ENCODE data around the gene RNASE4.
"Not testable (repeated sequence)": the region's sequence is repeated elsewhere in the genome, so short reads cannot be mapped to it uniquely, and the experiment has no call there.

Gene RNASE4

DNA sequence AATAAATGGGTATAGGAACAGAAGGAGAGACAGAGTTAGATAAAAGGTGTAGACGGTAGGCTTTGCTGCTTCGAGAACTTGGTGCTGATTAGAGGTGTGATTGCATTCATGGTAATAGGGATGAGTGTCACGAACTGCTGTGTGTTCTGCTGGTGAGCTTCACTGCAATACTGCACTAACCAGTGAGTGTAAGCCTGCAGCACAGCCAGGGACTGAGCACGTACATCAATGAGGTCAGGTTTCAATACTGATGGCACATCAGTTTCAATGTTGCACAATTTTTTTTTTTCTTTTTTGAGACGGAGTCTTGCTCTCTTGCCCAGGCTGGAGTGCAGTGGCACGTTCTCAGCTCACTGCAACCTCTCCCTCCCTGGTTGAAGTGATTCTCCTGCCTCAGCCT, 36.4 kb downstream of the RNASE4 start:
- H3K27ac ChIP-seq, result no peak overlapping the region
- TF ChIP-seq, protein P1, sequence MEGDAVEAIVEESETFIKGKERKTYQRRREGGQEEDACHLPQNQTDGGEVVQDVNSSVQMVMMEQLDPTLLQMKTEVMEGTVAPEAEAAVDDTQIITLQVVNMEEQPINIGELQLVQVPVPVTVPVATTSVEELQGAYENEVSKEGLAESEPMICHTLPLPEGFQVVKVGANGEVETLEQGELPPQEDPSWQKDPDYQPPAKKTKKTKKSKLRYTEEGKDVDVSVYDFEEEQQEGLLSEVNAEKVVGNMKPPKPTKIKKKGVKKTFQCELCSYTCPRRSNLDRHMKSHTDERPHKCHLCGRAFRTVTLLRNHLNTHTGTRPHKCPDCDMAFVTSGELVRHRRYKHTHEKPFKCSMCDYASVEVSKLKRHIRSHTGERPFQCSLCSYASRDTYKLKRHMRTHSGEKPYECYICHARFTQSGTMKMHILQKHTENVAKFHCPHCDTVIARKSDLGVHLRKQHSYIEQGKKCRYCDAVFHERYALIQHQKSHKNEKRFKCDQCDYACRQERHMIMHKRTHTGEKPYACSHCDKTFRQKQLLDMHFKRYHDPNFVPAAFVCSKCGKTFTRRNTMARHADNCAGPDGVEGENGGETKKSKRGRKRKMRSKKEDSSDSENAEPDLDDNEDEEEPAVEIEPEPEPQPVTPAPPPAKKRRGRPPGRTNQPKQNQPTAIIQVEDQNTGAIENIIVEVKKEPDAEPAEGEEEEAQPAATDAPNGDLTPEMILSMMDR (conservative IDR thresholded peaks at IDR 0.05), result no peak
- no peak for TF ChIP-seq ZFX (IDR thresholded peaks at IDR 0.05)

DNA sequence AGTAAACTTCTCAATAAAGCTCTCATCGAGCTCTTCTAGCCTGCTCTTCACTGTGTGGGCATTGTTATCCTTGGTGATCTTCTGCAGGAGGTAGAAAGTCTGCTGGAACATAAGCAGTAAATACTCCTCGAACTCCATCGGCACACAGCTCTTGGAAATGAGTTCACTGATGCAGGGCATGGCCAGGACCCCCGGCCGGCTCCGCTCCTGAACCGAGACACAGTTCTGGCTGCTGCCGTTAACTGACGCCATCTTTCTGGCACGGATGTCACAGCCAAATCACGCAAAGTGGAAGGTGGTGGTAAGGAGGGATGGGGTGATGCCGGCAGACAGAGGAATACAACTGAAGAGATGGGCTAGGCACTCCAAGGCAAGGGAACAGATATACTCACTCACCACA, 37.7 kb downstream of the RNASE4 start:
- TF ChIP-seq, protein P1 (conservative IDR thresholded peaks at IDR 0.05), result no peak
- TF ChIP-seq ZFX (IDR thresholded peaks at IDR 0.05), result no peak
- H3K27ac ChIP-seq, result no peak overlapping the region

DNA sequence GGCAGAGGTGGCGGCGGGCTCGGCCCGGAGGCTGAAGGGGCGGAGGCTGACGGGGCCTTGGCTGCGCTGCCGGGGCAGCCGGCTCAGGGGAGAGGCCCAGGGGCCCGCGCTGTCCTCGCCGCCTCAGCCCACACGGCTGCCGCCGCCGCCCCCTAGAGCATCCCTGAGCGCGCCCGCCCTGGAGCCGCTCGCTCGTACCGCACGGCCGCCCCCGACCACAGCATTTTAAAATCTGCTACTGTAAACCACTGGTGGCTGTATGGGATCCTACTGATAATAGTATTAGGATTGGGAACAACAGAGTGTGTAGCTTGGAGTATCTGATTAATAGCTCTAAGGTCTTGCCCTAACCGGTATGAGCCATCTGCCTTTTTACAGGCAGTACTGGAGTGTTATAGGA, 39.1 kb downstream of the RNASE4 start:
- H3K27ac ChIP-seq, result no peak overlapping the region
- TF ChIP-seq, protein P1 (conservative IDR thresholded peaks at IDR 0.05), result no peak
- TF ChIP-seq ZFX (IDR thresholded peaks at IDR 0.05), result no peak

DNA sequence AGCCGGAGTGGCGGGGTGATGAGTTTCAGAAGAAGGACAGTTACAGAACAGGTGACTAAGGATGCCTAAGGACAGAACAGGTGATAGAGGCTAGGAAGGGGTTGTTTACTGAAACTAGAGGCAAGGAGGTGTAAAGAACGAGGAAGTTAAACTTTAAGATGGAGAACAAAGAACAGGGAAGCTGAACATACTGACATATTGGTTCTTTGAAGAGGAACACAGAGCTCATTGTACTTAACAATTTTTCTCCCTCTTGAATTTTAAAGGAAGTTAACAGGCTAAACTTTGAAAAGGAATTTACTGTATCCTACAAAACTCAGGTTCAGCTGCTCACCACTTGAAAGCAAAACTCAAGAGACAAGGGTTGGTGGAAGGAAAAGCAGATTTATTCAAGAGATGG, 41.8 kb downstream of the RNASE4 start:
- not testable (repeated sequence) for H3K27ac ChIP-seq

DNA sequence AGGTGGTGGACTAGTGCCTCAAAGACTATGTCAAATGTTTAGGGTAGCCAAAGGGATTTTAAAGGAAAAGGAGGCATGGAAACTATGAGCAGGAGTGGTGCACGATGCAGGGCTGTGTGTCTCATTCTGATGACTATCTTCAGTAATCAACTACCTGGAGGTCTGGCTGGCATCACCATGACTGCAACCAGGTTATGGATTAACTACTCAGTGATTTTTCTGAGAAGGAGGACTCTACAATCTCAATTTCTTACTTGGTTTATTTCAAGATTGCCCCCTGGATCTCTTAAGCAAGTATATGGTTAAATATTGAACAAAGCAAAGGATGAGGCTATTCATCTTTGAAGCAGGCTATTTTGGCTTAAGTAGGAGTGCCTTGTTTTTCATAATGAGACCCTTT, 42.2 kb downstream of the RNASE4 start:
- TF ChIP-seq ZFX (IDR thresholded peaks at IDR 0.05), result no peak
- TF ChIP-seq, protein P1 (conservative IDR thresholded peaks at IDR 0.05), result no peak
- H3K27ac ChIP-seq, result no peak overlapping the region

DNA sequence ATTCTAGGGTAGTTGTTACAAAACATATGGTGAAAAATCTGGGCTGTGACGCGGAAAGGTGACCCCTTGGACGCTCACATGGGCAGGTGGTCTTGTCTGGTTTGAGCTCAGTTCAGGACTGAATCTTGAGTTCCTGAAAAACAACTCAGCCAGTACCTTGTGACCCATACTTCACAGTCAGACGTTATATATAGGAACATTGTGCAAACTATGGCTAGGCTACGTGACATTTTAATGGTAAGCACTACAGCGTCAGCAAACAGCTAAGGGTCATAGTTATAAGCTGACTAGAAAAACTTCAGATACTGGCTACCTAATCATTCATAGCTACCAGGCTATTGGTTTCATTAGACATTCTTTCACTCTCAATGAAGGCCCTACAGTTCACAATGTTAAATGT, 46.5 kb downstream of the RNASE4 start:
- TF ChIP-seq, protein P1 (conservative IDR thresholded peaks at IDR 0.05), result no peak
- TF ChIP-seq ZFX (IDR thresholded peaks at IDR 0.05), result no peak
- no peak overlapping the region for H3K27ac ChIP-seq

DNA sequence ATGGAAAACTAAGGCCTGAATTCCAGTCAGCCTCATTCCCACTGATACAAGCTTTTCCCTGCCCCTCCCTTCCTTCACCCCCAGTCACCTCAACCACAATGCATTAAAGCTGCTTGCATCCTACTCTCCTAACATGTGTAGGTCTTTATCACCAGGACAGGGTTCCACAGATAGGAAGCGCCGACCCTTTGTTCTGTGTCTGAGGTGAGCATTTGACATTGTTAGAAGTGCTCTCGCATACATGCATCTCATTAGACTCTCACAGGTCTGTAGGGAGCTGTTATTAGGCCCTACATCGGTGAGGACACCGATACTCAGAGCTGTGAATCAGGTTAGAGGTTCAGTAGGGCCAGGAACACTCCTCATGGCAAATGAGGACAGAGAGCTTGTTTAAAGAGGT, 48.1 kb downstream of the RNASE4 start:
- TF ChIP-seq ZFX (IDR thresholded peaks at IDR 0.05), result no peak
- TF ChIP-seq, protein P1 (conservative IDR thresholded peaks at IDR 0.05), result no peak
- no peak overlapping the region for H3K27ac ChIP-seq

DNA sequence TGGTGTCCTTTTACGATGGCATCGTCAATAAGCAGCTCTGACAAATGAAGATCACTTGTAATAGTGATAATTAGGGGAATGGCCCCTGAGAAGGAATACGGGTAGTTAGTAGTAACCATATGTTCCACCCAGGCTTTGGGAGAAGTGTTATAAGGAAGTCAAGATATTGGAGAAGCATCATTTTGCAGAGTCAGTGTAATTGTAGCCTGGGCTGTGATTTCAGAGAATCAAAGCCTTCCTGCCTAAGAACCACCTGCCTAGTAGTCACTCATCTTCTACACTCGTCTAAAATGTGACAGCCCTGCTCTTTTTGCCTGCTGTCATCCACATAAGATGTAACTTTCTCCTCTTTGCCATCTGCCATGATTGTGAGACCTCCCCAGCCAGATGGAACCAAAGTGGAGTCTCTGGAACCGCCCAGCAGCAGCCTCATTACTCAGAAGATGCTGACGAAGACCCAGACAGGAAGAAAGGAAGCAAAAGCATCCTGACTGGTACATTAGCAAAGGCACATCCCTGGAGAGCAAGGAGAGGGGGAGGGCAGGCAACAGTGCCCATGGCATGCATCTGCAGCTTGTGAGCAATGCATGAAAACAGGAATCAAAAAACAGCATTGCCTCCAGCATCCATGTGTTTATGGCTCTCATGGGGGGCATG, 48.7 kb downstream of the RNASE4 start:
- no peak overlapping the region for H3K27ac ChIP-seq
- no peak for TF ChIP-seq ZFX (IDR thresholded peaks at IDR 0.05)
- TF ChIP-seq, protein P1 (conservative IDR thresholded peaks at IDR 0.05), result no peak
